ENCODE results near the gene ZEB2. TPM values are rescaled to one million over a fixed set of nuclear protein-coding genes. Genes with fewer than 3 reads are reported as not detected.

Gene ZEB2
- total and polyA plus RNA-seq, 2 of the 13 experiments (the other 11 are each of a cell fraction or from before 2014, with no cell fraction given), result 0.07 TPM; not detected in 1

DNA sequence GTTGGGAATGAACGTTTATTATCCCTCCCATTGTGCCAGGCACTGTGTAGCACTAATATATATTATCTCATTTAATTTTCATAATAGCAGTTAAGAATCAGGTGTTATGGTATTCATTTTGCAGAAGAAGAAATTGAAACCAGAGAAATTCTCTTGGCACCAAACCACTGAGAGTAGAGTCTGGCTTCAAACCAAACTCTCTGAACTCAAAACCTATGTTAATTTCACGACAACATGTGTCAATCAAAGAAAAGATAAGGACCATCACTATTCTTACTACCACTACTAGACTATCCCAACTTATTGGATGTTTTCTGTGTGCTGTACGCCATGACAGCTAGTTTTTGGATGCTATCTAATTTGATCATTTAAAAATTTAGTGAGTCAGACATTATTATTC is 24.1 kb upstream of the ZEB2 start:
- CTCF ChIA-PET (ENCODE audit: low intra/inter-chr PET ratio, low total read pairs), result no interaction called here
- Histone ChIP-seq H4K20me1 (ENCODE audit: insufficient read depth, low read length) (no peaks in the 10 kb centered on the region), H2AFZ (ENCODE audit: low read length) (no peak overlapping the region), H3K4me1 (ENCODE audit: insufficient read depth, low read length) (no peaks in the 10 kb centered on the region), H3K4me2 (ENCODE audit: low read depth, low read length) (no peak overlapping the region), H3K27ac (ENCODE audit: extremely low read length, insufficient read depth, low read length) (no peak overlapping the region), H3K9me3 (ENCODE audit: low read length) (no peaks in the 10 kb centered on the region), H3K79me2 (ENCODE audit: insufficient read depth, low read length) (no peaks in the 10 kb centered on the region), H3K36me3 (replicated peaks in 1 of 2; ENCODE audit: control insufficient read depth in 1 of 2, insufficient read depth in 2 of 2, low read length in 2 of 2) (no peaks in the 10 kb centered on the region), H3K9ac (ENCODE audit: insufficient read depth, low read depth, low read length) (no peak overlapping the region), H3K27me3 (ENCODE audit: control insufficient read depth in 1 of 2, insufficient read depth in 2 of 2, low read length in 2 of 2) (0 out of 5 replicates have a peak, but pooled peaks cover 0 to 4% of the 10 kb centered on the region in 2 experiments), H3K4me3 (replicated peaks in 1 of 3; ENCODE audit: insufficient read depth in 1 of 3, low read depth in 2 of 3, low read length in 3 of 3) (no peak overlapping the region)
- in situ Hi-C loops (cut with HindIII; ENCODE audit: extremely low pct_ligation_motif_present, low pct_unique_long_range_greater_than_20kb) (no loop called here), intact Hi-C loops (cut with micrococcal nuclease; ENCODE audit: unreplicated experiment) (no loop called here)
- DNase-seq (ENCODE audit: low spot score) (no peak), FAIRE-seq (no peak), ATAC-seq (no peak)
- TF ChIP-seq, protein P1, sequence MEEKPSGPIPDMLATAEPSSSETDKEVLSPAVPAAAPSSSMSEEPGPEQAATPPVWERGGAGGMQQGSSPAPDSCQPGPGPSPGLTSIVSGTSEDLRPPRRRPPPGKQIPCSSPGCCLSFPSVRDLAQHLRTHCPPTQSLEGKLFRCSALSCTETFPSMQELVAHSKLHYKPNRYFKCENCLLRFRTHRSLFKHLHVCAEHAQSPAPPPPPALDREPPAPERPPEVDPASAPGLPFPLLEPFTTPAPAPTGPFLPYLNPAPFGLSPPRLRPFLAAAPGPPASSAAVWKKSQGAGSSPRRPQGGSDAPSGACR (CRISPR knock-in tag; IDR thresholded peaks at IDR 0.05), result no peak
- TF ChIP-seq, protein P2, sequence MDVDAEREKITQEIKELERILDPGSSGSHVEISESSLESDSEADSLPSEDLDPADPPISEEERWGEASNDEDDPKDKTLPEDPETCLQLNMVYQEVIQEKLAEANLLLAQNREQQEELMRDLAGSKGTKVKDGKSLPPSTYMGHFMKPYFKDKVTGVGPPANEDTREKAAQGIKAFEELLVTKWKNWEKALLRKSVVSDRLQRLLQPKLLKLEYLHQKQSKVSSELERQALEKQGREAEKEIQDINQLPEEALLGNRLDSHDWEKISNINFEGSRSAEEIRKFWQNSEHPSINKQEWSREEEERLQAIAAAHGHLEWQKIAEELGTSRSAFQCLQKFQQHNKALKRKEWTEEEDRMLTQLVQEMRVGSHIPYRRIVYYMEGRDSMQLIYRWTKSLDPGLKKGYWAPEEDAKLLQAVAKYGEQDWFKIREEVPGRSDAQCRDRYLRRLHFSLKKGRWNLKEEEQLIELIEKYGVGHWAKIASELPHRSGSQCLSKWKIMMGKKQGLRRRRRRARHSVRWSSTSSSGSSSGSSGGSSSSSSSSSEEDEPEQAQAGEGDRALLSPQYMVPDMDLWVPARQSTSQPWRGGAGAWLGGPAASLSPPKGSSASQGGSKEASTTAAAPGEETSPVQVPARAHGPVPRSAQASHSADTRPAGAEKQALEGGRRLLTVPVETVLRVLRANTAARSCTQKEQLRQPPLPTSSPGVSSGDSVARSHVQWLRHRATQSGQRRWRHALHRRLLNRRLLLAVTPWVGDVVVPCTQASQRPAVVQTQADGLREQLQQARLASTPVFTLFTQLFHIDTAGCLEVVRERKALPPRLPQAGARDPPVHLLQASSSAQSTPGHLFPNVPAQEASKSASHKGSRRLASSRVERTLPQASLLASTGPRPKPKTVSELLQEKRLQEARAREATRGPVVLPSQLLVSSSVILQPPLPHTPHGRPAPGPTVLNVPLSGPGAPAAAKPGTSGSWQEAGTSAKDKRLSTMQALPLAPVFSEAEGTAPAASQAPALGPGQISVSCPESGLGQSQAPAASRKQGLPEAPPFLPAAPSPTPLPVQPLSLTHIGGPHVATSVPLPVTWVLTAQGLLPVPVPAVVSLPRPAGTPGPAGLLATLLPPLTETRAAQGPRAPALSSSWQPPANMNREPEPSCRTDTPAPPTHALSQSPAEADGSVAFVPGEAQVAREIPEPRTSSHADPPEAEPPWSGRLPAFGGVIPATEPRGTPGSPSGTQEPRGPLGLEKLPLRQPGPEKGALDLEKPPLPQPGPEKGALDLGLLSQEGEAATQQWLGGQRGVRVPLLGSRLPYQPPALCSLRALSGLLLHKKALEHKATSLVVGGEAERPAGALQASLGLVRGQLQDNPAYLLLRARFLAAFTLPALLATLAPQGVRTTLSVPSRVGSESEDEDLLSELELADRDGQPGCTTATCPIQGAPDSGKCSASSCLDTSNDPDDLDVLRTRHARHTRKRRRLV (CRISPR knock-in tag; IDR thresholded peaks at IDR 0.05), result no peak
- 2% methylated on average over 3 of the region's 3 CpGs for WGBS (ENCODE audit: low lambda C conversion rate)
- BruUV-seq (replicated peaks), result no TSS peak
- POLR2A ChIA-PET, result no interaction called here

DNA sequence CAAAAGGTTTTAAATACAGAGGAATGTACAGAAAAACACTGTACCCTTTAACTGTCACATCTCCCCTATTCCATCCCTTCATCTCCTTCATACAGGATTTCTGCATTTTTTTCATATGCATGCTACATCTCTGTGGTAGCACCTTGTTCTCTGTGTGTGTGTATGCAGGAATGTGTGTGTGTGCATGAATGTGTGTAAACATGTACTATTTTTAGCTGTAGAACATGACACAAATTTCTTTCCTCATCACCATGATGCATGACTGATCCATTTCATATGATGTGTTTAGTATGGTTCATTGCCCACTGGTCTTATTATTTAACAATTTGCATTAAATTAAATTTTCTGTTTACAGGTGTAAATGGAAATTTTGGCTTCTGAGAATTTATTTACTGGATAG is 21.5 kb upstream of the ZEB2 start:
- Histone ChIP-seq H2AFZ (ENCODE audit: low read length) (no peak overlapping the region), H3K9me3 (ENCODE audit: low read length) (no peaks in the 10 kb centered on the region), H3K9ac (ENCODE audit: insufficient read depth, low read depth, low read length) (no peak overlapping the region), H3K27ac (ENCODE audit: extremely low read length, insufficient read depth, low read length) (no peak overlapping the region), H3K36me3 (replicated peaks in 1 of 2; ENCODE audit: control insufficient read depth in 1 of 2, insufficient read depth in 2 of 2, low read length in 2 of 2) (no peaks in the 10 kb centered on the region), H3K27me3 (ENCODE audit: control insufficient read depth in 1 of 2, insufficient read depth in 2 of 2, low read length in 2 of 2) (no peaks in the 10 kb centered on the region), H4K20me1 (ENCODE audit: insufficient read depth, low read length) (no peaks in the 10 kb centered on the region), H3K79me2 (ENCODE audit: insufficient read depth, low read length) (no peaks in the 10 kb centered on the region), H3K4me2 (ENCODE audit: low read depth, low read length) (no peak overlapping the region), H3K4me1 (ENCODE audit: insufficient read depth, low read length) (no peaks in the 10 kb centered on the region), H3K4me3 (replicated peaks in 1 of 3; ENCODE audit: insufficient read depth in 1 of 3, low read depth in 2 of 3, low read length in 3 of 3) (no peak overlapping the region)
- in situ Hi-C loops (cut with HindIII; ENCODE audit: extremely low pct_ligation_motif_present, low pct_unique_long_range_greater_than_20kb), result no loop called here
- intact Hi-C loops (cut with micrococcal nuclease; ENCODE audit: unreplicated experiment), result no loop called here
- ChIA-PET CTCF (ENCODE audit: low intra/inter-chr PET ratio, low total read pairs) (no interaction called here), POLR2A (no interaction called here)
- ATAC-seq (no peak), FAIRE-seq (no peak), DNase-seq (ENCODE audit: low spot score) (no peak)
- BruUV-seq (replicated peaks), result no TSS peak
- no peak for TF ChIP-seq ZNF724P (CRISPR knock-in tag; IDR thresholded peaks at IDR 0.05; ENCODE audit: borderline replicate concordance)
- no peak for TF ChIP-seq HOXA7 (CRISPR knock-in tag; IDR thresholded peaks at IDR 0.05)
- no peak for TF ChIP-seq TRIM24 (CRISPR knock-in tag; IDR thresholded peaks at IDR 0.05)
- TF ChIP-seq CCDC6 (CRISPR knock-in tag; IDR thresholded peaks at IDR 0.05), result no peak
- TF ChIP-seq, protein P3, sequence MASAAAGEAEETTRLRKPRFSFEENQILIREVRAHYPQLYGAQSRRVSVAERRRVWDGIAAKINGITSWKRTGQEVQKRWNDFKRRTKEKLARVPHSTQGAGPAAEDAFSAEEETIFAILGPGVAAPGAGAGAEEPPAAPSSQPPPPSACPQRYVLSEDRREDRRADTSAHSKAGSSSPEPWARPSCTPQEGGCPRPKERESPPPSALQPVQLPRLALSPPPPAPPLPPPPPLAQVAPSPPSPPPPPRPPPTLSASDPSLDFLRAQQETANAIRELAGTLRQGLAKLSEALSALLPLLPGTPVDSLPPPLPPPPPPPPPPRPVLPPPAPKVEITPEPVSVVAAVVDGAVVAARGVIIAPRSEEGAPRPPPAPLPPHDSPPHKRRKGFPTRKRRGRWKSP (CRISPR knock-in tag; IDR thresholded peaks at IDR 0.05), result no peak
- TF ChIP-seq TOPORS (CRISPR knock-in tag; IDR thresholded peaks at IDR 0.05), result no peak
- TF ChIP-seq TGIF2 (CRISPR knock-in tag; IDR thresholded peaks at IDR 0.05), result no peak
- TF ChIP-seq, protein P4, sequence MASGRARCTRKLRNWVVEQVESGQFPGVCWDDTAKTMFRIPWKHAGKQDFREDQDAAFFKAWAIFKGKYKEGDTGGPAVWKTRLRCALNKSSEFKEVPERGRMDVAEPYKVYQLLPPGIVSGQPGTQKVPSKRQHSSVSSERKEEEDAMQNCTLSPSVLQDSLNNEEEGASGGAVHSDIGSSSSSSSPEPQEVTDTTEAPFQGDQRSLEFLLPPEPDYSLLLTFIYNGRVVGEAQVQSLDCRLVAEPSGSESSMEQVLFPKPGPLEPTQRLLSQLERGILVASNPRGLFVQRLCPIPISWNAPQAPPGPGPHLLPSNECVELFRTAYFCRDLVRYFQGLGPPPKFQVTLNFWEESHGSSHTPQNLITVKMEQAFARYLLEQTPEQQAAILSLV (CRISPR knock-in tag; IDR thresholded peaks at IDR 0.05; ENCODE audit: borderline replicate concordance), result no peak
- TF ChIP-seq ZBTB7B (CRISPR knock-in tag; IDR thresholded peaks at IDR 0.05), result no peak

Measured in HepG2 (cell line).